GM19324 (cell line): ENCODE measurements around the gene CRACR2A.

Experiments used
- ATAC-seq: cut with Tn5 transposase; IDR thresholded peaks from one replicate; pipeline ENCODE4 v1.9.1; 2021; ENCODE audit warnings: mild to moderate bottlenecking, moderate library complexity; ENCODE audit not compliant: unreplicated experiment, low FRiP score

Gene CRACR2A

GRCh38 chr12:3655328-3655900 is 97.5 kb downstream of the CRACR2A start:
- ATAC-seq: no peak

GRCh38 chr12:3651585-3652424 is 101.1 kb downstream of the CRACR2A start:
- ATAC-seq: no peak

GRCh38 chr12:3647504-3647903 is 105.4 kb downstream of the CRACR2A start:
- ATAC-seq: no peak

- no peak for ATAC-seq
Observed at GRCh38 chr12:3646561-3647241, 106.2 kb downstream of the CRACR2A start.

- ATAC-seq: no peak
Observed at GRCh38 chr12:3645091-3645490, 107.8 kb downstream of the CRACR2A start.

- ATAC-seq: no peak
Observed at GRCh38 chr12:3644104-3644503, 108.8 kb downstream of the CRACR2A start.

GRCh38 chr12:3641428-3642018 is 111.4 kb downstream of the CRACR2A start:
- no peak for ATAC-seq

- ATAC-seq: no peak
Observed at GRCh38 chr12:3636328-3636727, 116.6 kb downstream of the CRACR2A start.

GRCh38 chr12:3634348-3634747 is 118.6 kb downstream of the CRACR2A start:
- ATAC-seq: no peak

GRCh38 chr12:3633396-3633795 is 119.5 kb downstream of the CRACR2A start:
- ATAC-seq: no peak

- no peak for ATAC-seq
Observed at GRCh38 chr12:3632754-3633153, 120.2 kb downstream of the CRACR2A start.

- ATAC-seq: no peak
Observed at GRCh38 chr12:3632256-3632655, 120.7 kb downstream of the CRACR2A start.

- ATAC-seq: no peak
Observed at GRCh38 chr12:3631759-3632158, 121.2 kb downstream of the CRACR2A start.

GRCh38 chr12:3631272-3631637 is 121.7 kb downstream of the CRACR2A start:
- no peak for ATAC-seq

- ATAC-seq: no peak
Observed at GRCh38 chr12:3630621-3631271, 122.2 kb downstream of the CRACR2A start.

- no peak for ATAC-seq
Observed at GRCh38 chr12:3630111-3630510, 122.8 kb downstream of the CRACR2A start.

GRCh38 chr12:3629057-3629830 is 123.7 kb downstream of the CRACR2A start:
- ATAC-seq: no peak

GRCh38 chr12:3628629-3629028 is 124.3 kb downstream of the CRACR2A start:
- no peak for ATAC-seq

- no peak for ATAC-seq
Observed at GRCh38 chr12:3627336-3627735, 125.6 kb downstream of the CRACR2A start.

GRCh38 chr12:3624273-3624672 is 128.6 kb downstream of the CRACR2A start:
- no peak for ATAC-seq
